NCI-H2196 treated with DMSO at 0.1 percent for 48 hours (cell line): ENCODE results near the gene DUSP22.

Experiments
- DNase-seq: peaks from one replicate; lab custom pipeline; 2025; ENCODE audit not compliant: unreplicated experiment; lab: John Stamatoyannopoulos, UW

Gene DUSP22

DNA sequence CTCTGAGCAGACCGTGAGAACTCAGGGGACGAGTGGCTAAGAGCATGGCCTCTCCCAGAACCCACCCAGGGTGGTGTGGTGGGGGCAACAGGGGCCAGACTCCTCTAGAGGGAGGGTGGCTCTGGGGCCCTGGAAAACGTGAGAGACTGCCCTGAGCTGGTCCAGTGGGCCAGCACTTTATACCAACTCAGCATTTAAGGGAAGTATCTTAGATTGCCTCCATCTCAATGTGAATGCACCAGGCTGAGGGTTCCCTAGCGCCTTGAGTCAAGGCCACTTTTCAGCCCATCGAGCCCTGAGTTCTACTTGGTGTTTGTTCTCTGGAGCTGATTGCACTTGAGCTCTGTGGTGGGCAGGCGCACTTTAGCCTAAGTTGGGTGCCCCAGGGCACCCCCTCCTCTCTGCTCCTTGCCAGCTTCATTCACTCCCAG lies 57.2 kb downstream of the DUSP22 start:
- DNase-seq: no peak

GRCh38 chr6:350371-350770 lies 58.1 kb downstream of the DUSP22 start:
- no peak for DNase-seq

DNA sequence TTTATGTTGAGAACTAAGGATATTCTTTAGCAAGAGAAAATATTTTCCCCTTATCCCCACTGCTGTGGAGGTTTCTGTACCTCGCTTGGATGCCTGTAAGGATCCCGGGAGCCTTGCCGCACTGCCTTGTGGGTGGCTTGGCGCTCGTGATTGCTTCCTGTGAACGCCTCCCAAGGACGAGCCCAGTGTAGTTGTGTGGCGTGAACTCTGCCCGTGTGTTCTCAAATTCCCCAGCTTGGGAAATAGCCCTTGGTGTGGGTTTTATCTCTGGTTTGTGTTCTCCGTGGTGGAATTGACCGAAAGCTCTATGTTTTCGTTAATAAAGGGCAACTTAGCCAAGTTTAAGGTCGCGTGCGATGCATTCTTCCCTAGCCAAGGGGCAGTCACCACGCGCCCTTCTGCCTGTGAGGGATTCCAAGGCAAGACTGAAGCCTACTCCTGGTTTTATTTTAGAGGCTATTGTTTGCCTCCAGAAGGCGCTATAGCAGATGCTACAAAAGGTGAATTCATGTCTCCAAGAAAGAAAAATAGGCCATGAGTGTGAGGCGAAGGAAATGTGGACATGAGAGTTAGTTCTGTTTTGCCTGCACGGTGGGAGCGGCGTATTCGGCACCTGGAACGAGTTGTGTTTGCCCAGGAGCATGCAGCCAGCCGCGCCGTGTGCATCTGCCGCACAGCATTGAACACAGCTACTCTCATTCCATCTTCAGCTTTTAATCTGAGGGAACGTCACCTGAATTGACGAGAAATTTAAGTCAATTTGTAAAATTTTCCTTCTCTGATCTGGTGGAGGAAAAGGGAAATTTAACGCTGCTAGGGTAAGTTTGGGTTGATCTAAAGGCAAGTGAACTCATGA lies 59.0 kb downstream of the DUSP22 start:
- DNase-seq: no peak

GRCh38 chr6:351867-352289 lies 59.6 kb downstream of the DUSP22 start:
- DNase-seq: no peak

GRCh38 chr6:352474-352873 lies 60.2 kb downstream of the DUSP22 start:
- no peak for DNase-seq

DNA sequence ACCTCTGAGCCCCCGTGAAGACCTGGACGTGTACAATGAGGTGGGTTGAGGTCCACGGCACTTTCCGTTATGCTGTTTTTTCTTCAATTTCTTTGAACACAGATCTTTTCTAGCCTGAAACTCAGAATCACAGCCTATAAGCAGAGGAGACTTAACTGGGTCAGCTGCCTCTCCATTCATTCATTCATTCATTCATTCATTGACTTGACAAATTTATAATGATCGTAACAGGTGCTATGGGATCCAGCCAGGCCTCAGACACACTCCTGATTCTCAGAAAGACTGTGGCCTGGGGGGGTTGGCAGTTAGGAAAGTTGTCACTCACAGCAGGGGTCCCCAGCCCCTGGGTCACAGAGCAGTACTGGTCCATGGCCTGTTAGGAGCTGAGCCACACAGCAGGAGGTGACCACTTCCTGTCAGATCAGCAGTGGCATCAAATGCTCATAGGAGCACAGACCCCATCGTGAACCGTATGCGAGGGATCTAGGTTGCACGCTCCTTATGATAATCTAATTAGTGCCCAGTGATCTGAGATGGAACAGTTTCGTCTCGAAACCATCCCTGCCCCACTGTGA lies 60.7 kb downstream of the DUSP22 start:
- DNase-seq: no peak

- no peak for DNase-seq
Measured at GRCh38 chr6:353642-354614, 61.6 kb downstream of the DUSP22 start.

DNA sequence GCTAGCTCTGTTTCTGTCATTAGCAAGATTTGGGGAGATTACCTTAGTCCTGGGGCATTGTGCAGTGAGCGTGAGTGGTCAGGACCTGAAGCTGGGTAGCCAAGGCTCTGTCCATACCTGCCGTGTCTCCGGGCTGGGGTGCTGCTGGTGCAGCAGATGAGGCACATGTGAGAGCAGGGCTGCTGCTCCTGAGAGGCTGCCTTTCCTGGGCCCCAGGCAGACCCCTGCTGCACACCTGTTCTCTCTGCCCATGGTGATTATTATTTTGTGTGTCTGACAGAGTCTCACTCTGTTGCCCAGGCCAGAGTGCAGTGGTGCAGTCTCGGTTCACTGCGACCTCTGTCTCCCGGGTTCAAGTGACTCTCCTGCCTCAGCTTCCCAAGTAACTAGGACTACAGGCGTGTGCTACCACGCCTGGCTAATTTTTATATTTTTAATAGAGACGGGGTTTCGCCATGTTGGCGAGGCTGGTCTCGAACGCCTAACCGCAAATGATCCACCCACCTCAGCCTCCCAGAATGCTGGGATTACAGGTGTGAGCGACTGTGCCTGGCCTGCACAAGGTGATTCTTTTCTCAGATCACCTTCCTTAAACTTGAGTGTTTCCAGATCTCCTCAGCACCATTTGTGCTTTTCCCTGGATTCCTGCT lies 62.5 kb downstream of the DUSP22 start:
- DNase-seq: no peak

DNA sequence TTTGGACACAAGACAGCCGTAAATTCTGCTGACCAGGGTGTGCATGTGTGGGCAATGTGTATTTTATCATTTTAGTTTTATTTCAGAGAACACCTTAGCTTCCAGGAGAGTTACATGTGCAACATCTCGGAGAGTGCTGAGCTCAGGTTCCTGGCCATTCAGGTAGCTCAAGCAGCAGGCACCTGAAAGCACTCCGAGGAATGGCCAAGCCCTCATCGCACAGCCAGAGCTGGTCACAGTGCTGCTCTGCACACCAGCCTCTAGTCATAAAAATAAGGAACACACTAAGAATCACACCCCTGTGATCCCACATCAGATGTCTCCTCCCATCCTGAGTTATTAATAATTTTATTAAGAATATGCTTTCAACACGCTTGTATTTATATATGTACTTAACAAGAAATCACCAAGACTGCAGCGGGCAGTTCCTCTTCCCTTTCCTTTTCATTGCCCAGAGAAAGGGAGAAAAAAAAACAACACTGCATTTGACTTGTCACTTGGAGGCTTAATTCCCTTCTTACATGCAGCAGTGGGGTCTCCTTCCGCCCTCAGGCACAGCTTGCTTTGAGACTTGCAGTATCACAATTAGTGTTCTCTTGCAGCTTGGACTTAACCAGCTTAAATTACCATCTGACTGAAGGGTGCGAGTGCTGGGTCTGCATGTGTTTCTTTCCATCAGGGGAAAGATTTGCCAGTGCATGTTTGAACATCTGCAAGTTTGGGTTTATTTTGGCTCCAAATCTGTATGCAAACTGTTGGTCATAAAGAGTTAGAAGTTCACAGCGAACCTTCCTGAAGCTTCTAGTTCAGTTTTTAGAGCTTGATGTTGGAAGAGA lies 63.3 kb downstream of the DUSP22 start:
- no peak for DNase-seq

- no peak for DNase-seq
Measured at GRCh38 chr6:356828-357251, 64.6 kb downstream of the DUSP22 start.

DNA sequence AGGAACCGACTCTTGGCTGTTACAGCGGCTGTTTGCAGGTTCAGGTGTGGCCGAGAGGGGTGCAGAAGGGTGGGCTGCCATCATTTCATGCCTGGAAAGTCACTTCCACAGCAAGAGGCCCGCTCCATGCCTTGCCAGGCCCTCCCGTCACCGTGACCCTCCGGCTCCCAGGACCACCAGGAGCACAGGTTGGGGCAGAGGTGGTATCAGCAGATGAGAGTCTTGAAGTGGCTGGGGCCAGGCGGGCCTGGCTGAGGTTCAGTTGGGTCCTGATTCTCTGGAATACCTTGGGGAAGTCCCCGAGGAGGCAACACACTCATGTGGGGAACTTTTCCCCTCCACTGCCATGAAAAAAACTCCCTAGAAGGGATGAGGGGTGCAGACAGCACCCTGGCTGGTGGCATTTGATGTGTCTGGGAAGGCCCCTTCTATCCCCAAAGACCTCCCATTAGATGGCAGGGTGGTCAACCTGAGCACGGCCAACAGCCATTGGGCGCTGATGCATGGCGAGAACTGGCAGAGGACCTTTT lies 65.0 kb downstream of the DUSP22 start:
- DNase-seq: no peak

- DNase-seq: no peak
Measured at GRCh38 chr6:357791-358341, 65.6 kb downstream of the DUSP22 start.

GRCh38 chr6:358432-358831 lies 66.1 kb downstream of the DUSP22 start:
- DNase-seq: no peak

- DNase-seq: no peak
Measured at GRCh38 chr6:358847-359246, 66.6 kb downstream of the DUSP22 start.

DNA sequence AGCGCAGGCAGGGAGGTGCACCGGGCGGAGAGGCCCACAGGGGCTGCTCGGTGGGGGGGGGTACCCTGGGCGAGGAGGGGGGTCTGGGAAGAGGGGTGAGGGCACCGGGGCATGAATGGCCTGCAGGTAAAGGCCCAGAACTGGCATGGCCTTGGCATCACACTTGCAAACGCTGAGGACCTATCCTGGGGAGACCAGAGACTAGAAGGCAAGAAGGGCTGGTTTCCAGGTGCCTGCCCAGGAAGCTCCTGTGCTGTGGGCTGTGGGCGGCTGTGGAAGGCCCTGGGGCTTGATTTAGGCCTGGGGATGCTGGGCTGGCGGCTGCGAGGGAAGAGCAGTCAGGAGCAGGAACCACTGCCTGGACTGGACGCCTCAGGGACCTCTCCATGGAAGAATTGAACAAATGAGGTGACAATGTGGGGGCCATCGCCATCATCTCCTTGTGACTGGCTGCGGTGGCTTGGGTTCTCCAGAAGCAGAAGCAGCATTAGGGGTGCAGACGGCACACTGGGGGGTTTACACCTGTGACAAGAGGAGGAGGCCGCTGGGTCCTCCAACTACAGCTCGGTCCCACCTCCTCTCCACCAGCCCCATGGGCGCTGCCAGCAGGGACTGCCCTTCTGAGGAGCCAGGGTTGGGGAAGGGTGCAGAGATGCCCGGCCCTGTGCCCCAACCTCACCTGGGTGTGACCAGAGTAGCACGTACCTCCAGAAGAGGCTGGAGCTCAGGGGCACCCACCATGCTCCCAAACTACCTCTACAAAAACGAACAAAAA lies 67.2 kb downstream of the DUSP22 start:
- no peak for DNase-seq

GRCh38 chr6:360349-360748 lies 68.1 kb downstream of the DUSP22 start:
- DNase-seq: no peak

- no peak for DNase-seq
Measured at GRCh38 chr6:360764-361373, 68.6 kb downstream of the DUSP22 start.

- DNase-seq: no peak
Measured at GRCh38 chr6:361411-362132, 69.3 kb downstream of the DUSP22 start.
